NCI-H2081 treated with DMSO at 0.1 percent for 48 hours (cell line): ENCODE results near the gene SPACA7.

Experiments used
- DNase-seq: peaks from one replicate; lab custom pipeline; 2025; lab: John Stamatoyannopoulos, UW

Gene SPACA7

GRCh38 chr13:112448621-112449544 lies 72.7 kb downstream of the SPACA7 start:
- no peak for DNase-seq

- no peak for DNase-seq
Observed at GRCh38 chr13:112449545-112449930, 73.4 kb downstream of the SPACA7 start.

GRCh38 chr13:112450118-112450903 lies 74.2 kb downstream of the SPACA7 start:
- no peak for DNase-seq

GRCh38 chr13:112450904-112451240 lies 74.7 kb downstream of the SPACA7 start:
- DNase-seq, result peak; percentile 89

- peak; percentile 61 for DNase-seq
Observed at GRCh38 chr13:112451512-112452379, 75.6 kb downstream of the SPACA7 start.

- DNase-seq, result no peak
Observed at GRCh38 chr13:112452380-112453206, 76.4 kb downstream of the SPACA7 start.

GRCh38 chr13:112453207-112453829 lies 77.2 kb downstream of the SPACA7 start:
- no peak for DNase-seq

GRCh38 chr13:112453874-112454647 lies 77.9 kb downstream of the SPACA7 start:
- no peak for DNase-seq

- DNase-seq, result no peak
Observed at GRCh38 chr13:112454648-112455334, 78.6 kb downstream of the SPACA7 start.

- no peak for DNase-seq
Observed at GRCh38 chr13:112455476-112456059, 79.4 kb downstream of the SPACA7 start.

GRCh38 chr13:112456138-112457056 lies 80.2 kb downstream of the SPACA7 start:
- no peak for DNase-seq

GRCh38 chr13:112457081-112457480 lies 80.9 kb downstream of the SPACA7 start:
- DNase-seq, result no peak

GRCh38 chr13:112457485-112457884 lies 81.3 kb downstream of the SPACA7 start:
- no peak for DNase-seq

GRCh38 chr13:112462408-112462807 lies 86.3 kb downstream of the SPACA7 start:
- DNase-seq, result no peak

GRCh38 chr13:112464720-112465119 lies 88.6 kb downstream of the SPACA7 start:
- DNase-seq, result no peak

GRCh38 chr13:112465251-112466131 lies 89.3 kb downstream of the SPACA7 start:
- no peak for DNase-seq
